Stimulated activated CD8-positive, alpha-beta memory T cell treated with anti-CD3 and anti-CD28 coated beads, Interleukin-7, amount 100 ng/mL, for 1 hour (primary cell): ENCODE data around the gene HIPK2.

Experiments
- DNase-seq, 2 donors: peaks; one replicate each; pipeline ENCODE4 v3.0.0-alpha.2; 2020; ENCODE audit warnings: low read depth in 2 of 2

HIPK2 gene

GRCh38 chr7:139651308-139651707, 126.5 kb downstream of the HIPK2 start:
- no peak for DNase-seq

GRCh38 chr7:139650429-139651100, 127.2 kb downstream of the HIPK2 start:
- DNase-seq = no peak

- DNase-seq = no peak
Measured at GRCh38 chr7:139648941-139649425, 128.8 kb downstream of the HIPK2 start.

GRCh38 chr7:139648391-139648861, 129.4 kb downstream of the HIPK2 start:
- no peak for DNase-seq

GRCh38 chr7:139647814-139648390, 129.9 kb downstream of the HIPK2 start:
- DNase-seq = no peak

GRCh38 chr7:139647085-139647484, 130.7 kb downstream of the HIPK2 start:
- no peak for DNase-seq

GRCh38 chr7:139646566-139646965, 131.2 kb downstream of the HIPK2 start:
- DNase-seq = no peak

GRCh38 chr7:139645572-139646523, 131.9 kb downstream of the HIPK2 start:
- DNase-seq = peak; percentile 59 to 74

GRCh38 chr7:139643951-139644585, 133.7 kb downstream of the HIPK2 start:
- DNase-seq = no peak

- DNase-seq = no peak
Measured at GRCh38 chr7:139642283-139642682, 135.5 kb downstream of the HIPK2 start.

GRCh38 chr7:139641337-139641992, 136.3 kb downstream of the HIPK2 start:
- no peak for DNase-seq

- no peak for DNase-seq
Measured at GRCh38 chr7:139640681-139641080, 137.1 kb downstream of the HIPK2 start.

- DNase-seq = no peak
Measured at GRCh38 chr7:139639563-139639962, 138.2 kb downstream of the HIPK2 start.

GRCh38 chr7:139635526-139636302, 142.1 kb downstream of the HIPK2 start:
- DNase-seq = peak; percentile 35 to 44

GRCh38 chr7:139634087-139634486, 143.7 kb downstream of the HIPK2 start:
- no peak for DNase-seq

- DNase-seq = no peak
Measured at GRCh38 chr7:139631520-139632031, 146.2 kb downstream of the HIPK2 start.

GRCh38 chr7:139630643-139631519, 146.9 kb downstream of the HIPK2 start:
- no peak for DNase-seq

- no peak for DNase-seq
Measured at GRCh38 chr7:139629392-139630082, 148.3 kb downstream of the HIPK2 start.

GRCh38 chr7:139627831-139628230, 150.0 kb downstream of the HIPK2 start:
- DNase-seq = no peak
